NCI-H526 treated with DMSO at 0.1 percent for 48 hours (cell line): ENCODE results near the gene TRHDE.
"Not testable (repeated sequence)": the region's sequence is repeated elsewhere in the genome, so short reads cannot be mapped to it uniquely, and the experiment has no call there.

Experiments used
- DNase-seq: peaks from one replicate; lab custom pipeline; 2025; lab: John Stamatoyannopoulos, UW

TRHDE gene

DNA sequence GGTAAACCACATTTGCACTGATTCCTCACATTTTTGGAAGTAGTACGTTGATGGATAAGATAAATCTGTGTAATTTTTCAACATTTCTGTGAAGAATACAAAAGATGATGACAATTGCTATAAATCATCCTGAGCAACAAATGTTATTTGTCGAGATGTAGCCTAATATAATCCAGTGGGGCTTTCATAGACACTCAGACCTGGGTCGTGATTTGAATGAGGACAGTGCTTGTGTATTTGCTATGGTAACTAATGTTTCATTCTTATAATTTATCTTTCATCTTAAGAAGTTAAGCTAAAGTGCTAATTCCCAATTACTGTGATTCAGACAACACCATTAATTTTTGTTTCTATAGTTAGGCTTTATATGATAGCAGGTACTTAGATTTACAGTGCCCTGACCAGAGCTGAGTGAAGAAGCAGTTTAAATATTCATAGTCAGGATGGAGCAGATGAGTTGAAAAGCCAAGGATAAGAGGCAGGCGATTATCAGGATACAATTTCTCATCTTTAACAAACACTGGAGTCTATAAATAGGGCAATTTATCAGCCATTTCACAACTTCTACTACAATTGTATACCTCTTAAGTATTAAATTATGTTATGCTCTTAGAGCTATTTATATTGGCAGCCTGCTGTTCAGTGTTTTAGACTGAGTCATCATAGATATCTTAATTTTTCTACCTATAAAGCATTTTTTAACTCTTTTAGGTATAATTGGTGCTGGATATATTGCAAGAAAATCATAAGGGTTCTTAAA, 359.9 kb downstream of the TRHDE start:
- DNase-seq: no peak

DNA sequence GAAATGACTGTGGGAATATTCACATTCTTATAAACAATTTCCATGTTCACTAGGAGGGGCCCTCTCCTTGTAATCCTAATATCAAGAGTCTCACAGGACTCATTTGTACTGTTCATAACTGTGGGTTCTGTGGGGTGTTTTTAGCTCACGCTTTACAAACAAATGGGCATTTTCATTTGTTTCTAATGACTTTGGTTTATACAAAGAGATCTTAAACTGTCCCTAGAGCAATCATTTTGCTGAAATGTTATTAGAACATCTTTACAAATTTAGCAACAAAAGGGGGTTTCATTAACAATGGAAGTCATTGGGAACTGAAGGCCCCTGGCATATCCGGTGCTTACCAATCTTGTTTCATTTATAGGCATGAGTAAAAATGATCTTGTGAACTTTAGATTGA, 370.5 kb downstream of the TRHDE start:
- DNase-seq: no peak

DNA sequence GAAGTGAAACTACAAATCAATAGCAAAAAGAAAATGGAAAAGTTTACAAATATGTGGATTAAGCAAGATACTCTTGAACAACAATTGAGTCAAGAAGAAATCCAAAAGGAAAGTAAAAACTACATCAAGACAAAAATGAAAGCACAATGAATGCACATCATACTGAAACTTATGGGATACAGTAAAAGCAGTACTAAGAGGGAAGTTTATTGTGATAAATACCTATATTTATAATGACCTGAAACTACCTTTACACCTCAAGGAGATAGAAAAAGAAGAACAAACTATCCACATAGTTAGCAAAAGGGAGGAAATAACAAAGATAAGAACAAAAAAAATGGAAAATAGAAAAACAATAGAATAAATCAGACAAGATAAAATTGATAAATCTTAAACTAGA, 375.0 kb downstream of the TRHDE start:
- DNase-seq: no peak

DNA sequence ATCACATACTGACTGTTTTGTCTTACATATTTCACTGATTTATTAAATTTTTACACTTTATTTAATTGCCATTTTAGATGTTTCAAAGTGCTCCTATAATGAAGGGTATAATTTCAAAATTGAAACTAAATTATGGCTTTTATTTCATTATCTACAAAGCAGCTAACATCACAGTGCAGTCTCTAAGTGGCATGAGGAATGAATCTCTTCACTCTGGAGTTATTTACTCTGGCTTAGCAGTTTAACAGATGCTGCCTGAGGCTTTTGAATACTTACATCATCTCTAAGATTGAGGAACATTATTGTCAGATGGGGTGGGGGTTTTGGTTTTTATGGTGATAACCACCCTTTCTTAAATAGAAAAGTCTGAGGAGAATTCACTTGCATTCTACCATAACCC, 386.4 kb downstream of the TRHDE start:
- DNase-seq: no peak

DNA sequence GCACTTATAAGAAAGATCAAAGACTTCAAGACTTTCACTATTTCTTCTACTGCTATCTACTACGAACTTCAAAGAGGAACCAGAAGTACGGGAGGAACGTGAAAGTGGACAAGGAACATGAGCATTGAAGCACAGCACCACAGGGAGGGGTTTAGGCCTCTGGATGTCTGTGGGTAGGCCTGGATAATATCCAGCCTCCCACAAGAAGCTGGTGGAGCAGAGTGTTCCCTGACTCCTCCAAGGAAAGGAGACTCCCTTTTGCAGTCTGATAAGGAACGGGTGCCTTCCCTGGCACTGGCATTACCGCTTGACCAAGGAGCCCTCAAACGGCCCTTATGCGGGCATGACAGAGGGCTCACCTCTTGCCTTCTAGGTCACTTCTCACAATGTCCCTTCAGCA, 388.0 kb downstream of the TRHDE start:
- DNase-seq: not testable (repeated sequence)

DNA sequence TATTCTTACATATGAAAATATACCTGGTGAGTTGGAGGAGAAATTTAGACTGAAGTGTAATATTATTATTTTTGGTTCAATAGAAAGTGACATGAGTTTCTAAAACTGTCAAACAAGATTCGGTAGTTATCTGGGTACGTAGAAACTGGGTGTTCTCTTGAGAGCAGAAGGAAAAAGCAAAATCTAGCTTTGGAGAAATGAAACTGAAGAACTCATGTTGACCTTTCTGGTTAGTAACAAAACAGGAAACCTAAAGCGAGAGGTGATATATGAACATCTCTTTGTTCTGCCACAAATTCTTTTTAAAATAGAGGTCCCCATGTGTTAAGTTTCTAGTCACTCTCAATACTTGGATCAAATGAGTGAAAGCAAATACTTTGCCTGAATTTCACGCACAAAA, 401.7 kb downstream of the TRHDE start:
- no peak for DNase-seq

DNA sequence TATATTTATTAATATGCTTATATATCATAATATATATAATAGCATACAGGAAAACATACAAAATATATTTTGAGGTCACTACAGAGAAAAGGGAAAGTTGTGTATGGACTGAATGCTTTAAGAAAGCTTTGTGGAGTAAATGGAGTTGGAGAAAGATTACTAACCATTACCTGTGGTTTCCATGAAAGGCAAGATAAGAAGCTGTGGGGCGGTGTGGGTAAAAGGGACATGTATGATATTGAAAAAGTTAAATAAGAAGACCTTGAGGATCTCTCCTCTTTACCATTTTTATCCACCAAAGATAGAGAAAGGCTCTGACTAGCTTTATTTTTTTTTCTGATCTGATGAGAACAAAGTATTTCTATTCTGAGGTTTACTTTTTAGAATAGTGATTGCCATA, 404.4 kb downstream of the TRHDE start:
- no peak for DNase-seq

DNA sequence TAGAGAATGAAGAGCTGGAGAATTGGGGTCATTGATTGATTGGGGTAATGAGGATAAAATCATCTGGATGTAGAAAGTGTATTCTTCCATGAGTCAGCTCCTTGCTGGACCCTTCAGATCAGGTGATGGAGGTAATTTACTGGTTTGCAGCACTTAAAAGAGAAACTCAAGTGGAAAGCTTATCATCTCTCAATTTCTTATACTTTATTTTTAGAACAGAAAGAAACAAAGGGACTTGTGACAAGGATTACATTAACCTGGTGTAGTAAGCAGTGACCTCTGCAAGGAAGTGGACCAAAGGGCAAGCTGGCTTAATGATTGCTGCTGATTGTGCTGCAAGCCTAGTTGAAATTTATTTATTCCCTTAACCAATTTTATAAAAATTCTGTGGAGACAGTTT, 405.0 kb downstream of the TRHDE start:
- no peak for DNase-seq

DNA sequence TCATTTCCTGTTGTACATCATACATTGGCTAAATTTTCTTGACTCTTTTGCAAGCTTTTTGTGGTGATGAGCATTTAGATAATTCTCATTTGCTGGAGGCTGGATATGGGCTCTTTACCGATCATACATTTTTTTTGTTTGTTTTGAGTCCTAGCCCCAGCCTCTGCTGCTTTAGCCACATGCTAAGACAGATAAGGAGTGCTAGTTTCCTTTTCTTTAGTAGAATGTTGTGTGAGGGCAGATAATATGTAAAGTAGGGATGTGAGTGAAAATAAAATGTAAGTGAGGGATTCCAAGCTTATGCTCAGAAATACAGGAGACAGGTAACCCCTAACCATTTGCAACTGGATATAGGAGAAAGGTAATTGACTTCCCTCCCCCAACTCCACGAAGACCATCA, 405.7 kb downstream of the TRHDE start:
- DNase-seq: no peak

DNA sequence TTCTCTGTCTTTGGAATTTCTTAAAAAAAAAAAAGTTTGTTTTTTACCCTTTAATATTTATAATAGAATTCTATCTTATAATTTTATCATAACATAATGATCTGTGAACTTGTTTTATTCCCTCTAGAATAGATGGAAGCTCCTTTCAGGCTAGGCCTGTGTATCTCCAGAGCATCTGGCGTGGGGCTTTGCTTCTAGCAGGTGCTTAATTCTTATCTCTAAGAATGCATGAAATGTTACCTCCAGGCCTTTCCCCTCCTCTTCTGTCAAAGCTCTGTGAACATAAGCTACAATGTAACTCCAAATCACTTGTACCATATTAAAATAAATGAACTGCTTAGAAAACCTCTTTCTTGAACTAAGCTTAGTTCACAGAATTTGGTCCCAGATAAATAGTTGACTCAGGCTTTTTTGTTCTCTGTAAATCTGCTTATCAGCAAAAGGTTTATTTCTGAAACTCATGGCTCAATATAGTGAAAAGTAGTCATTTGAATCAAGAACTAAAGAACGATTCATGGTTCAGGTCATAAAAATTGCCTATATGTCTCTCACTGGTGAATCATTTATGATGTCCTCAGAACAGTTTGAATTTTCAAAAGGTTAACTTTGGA, 407.1 kb downstream of the TRHDE start:
- no peak for DNase-seq

DNA sequence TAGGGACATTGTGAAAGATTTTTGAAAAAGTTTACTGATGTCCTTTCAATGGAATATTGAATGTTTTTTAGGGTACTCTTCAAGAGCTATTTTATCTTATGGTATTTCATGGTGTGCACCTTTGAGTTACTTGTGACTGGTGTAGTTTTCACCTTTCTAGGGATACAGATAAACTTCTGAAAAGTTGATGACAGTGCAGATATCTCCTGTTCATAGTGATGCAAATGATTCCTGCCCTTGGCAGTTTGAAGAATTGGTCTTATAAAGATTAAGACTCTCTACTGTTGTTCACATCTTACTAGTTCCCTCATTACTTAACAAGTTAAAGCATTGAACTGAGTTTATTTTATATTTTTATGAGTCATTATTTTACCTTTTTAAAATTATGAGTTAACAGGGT, 408.9 kb downstream of the TRHDE start:
- DNase-seq: no peak

DNA sequence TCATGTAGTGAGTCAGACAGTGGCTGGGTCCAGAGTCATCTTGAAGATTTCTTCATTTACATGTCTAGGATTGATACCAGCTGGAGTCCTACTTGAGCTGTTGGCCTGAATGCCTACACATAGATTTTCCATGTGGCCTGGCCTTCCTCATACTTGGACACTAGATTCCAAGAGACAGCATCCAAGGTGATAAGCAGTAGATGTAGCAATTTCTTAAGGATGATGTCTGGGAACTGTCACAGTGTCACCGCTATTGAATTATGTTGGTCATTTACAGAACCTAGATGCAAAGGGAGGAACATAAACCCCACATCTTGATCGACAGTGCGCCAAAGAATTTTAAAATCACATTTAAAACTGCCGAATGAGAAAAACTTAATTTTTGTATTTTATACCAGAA, 412.3 kb downstream of the TRHDE start:
- DNase-seq: no peak

DNA sequence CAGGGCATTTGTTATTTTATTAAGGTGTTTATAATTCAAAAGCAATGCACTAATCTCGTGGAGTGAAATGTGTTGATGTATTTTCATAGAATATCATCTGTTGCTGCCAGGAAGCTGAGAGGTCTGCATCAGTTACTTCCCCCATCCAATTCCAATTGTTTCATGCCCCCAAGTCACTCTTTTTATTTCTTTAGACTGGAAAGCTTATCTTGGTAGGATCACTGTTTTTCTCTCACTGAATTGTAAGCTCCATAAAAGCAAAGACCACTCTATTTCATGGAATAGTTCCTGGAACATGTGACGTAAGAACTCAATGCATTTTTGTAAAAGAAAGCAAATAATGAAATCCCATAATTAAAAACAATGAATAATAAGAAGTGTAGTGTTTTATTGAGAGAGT, 420.2 kb downstream of the TRHDE start:
- no peak for DNase-seq

DNA sequence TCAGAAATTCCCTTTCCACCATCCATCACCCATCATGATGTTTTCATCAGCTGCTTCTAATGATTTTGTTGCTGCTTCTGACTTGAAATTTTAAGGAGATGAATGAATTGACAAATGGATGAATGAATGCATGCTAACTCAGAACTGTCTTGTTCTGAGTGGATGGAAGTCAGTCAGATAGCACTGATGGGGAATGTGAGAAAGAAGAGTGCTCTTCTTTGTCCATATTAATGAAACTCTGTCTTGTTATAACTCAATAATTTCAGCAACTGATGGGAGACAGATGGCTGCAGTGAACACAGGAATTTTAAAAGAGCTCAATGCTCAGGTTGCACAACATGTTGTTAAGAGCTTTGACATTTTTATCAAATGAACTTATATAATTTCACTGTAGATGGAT, 422.0 kb downstream of the TRHDE start:
- DNase-seq: no peak

DNA sequence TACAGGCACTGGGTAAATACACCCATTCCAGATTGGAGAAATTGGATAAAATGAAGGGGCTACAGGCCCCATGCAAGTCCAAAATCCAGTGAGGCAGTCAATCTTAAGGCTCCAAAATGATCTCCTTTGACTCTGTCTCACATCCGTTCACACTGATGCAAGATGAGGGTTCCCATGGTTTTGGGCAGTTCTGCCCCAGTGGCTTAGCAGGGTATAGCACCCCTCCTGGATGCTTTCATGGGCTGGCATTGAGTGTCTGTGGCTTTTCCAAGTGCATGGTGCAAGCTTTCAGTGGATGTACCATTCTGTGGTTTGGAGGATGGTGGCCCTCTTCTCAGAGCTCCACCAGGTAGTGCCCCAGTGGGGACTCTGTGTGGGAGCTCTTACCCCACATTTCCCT, 427.2 kb downstream of the TRHDE start:
- DNase-seq: no peak

DNA sequence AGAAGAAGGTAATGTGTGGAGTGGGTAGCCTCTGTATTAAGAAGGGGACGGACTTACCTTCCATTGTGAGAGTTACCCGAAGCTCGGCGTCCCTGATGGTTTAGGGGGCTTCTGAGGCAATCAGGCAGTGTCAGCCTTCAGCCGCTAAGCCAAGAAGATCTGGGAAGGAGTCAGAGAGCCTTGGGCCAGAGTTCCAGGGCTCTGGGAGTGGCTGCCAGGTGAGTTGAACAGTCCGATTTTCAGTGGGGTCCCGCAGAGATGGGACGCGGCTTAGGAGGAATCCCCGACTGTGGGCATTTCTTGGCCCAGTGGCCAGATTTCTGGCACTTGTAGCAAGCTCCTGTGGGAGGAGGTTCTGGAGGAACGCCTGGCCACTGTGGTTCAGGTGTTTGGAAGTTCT, 439.9 kb downstream of the TRHDE start:
- DNase-seq: not testable (repeated sequence)

DNA sequence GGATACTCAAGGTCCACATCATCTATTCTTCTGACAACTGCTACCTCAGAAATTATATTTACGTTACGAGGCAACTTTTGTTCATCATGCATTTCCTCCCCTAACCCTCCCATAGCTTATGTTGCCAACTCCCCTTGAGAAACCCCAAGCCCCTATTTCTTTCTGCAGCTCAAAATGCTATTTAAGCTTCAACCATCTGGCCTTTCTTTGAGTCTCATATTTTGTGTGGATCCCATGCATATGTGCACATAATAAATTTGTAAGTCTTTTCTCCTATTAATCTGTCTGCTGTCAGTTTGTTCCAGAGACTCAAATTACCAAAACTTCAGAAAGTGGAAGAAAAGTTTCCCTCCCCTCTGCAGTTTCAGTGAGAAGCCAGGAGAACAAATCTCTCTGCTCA, 444.1 kb downstream of the TRHDE start:
- no peak for DNase-seq

DNA sequence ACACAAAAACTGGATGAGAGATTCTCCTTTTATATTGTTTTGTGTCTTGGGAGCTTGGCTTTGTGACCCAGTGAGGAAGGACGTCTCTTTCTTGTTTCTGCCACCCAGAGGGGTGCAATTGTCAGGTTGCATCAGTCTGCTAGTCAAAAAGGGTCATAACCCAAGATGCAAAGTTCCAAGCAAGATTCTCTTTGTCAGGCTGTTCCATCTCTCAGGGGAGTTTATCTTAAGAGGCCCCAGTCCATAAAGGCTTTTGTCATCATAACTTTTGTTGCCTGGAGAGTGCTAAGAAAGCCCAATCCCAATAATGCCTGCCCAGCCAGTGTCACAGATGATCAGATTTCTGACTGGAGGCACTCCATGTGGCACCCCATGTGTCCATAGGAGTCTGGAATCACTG, 444.9 kb downstream of the TRHDE start:
- DNase-seq: no peak
